K562 (cell line): ENCODE data around the gene MYH11. TPM values are rescaled to one million over a fixed set of nuclear protein-coding genes. Genes with fewer than 3 reads are reported as not detected.
A peak's percentile ranks its signal among the peaks of the same experiment; 100 is the strongest.

ENCODE experiments used
- ATAC-seq: fragments of 200-7000 bp; cut with Tn5 transposase; 3 replicates; pipeline ENCODE4 v1.9.1; 2020; ENCODE audit warnings: moderate library complexity
- BruUV-seq: library from RNA; stranded (reverse); fragments of 400-500 nt; replicated peaks from 2 replicates; lab custom pipeline; 2021; lab: Mats Ljungman, UMichigan
- CTCF ChIA-PET: fragments of 300-600 bp; formaldehyde crosslinking; extraction: SDS; loops from one replicate; lab custom pipeline; 2021; ENCODE audit warnings: low intra/inter-chr PET ratio; lab: Yijun Ruan, JAX
- POLR2A ChIA-PET: fragments of 300-600, 350-650 bp; sonication (Branson Sonifier 250); formaldehyde crosslinking; extraction: SDS; loops from one replicate; lab custom pipeline; 2021; ENCODE audit warnings: antibody characterized with exemption, inconsistent platforms; lab: Yijun Ruan, JAX
- DNase-seq, 4 experiments: peaks; one replicate each; pipeline versions ENCODE4 v3.0.0 to v3.0.0-alpha.2; 2011 to 2018; ENCODE audit warnings: low spot score in 3 of 4, mixed read lengths in 3 of 4; ENCODE audit errors: extremely low read depth in 1 of 4
- FAIRE-seq: peaks from 2 replicates; lab custom pipeline; 2011; peaks lifted over from hg19 to GRCh38; lab: Jason Lieb, UNC
- H2AFZ ChIP-seq: 2 replicates; pipeline ENCODE4 v1.6.0; 2011; ENCODE audit warnings: low read depth, low read length, control low read depth, inconsistent platforms
- H3K27ac ChIP-seq: fragments of 200-600 bp; 3 replicates; pipeline ENCODE4 v1.8.0; 2011; ENCODE audit warnings: low read depth, mild to moderate bottlenecking, control low read depth, inconsistent platforms, low read length, moderate library complexity, mixed read lengths; ENCODE audit errors: extremely low read depth
- H3K27me3 ChIP-seq, 2 experiments: fragments of 300-600 bp in 1 of 2; 2 replicates in 1 of 2; 3 replicates in 1 of 2; pipeline versions ENCODE4 v1.6.0 to v1.8.0; 2011; ENCODE audit warnings: inconsistent platforms in 2 of 2, low read length in 2 of 2, mild to moderate bottlenecking in 1 of 2, mixed read lengths in 1 of 2, moderate library complexity in 1 of 2; ENCODE audit not compliant: control insufficient read depth in 2 of 2, insufficient read depth in 2 of 2
- H3K36me3 ChIP-seq: fragments of 300-600 bp; 3 replicates; pipeline ENCODE4 v1.8.0; 2011; ENCODE audit warnings: mild to moderate bottlenecking, low read length, inconsistent platforms; ENCODE audit not compliant: control insufficient read depth, insufficient read depth
- H3K4me1 ChIP-seq, 2 experiments: fragments of 200-600 bp in 1 of 2; replicated peaks in 1 of 2; 2 replicates in 1 of 2; 3 replicates in 1 of 2; pipeline versions ENCODE4 v1.5.1 to v1.8.0; 2011; ENCODE audit warnings: inconsistent platforms in 2 of 2, low read length in 2 of 2, mild to moderate bottlenecking in 1 of 2, mixed read lengths in 1 of 2, moderate library complexity in 1 of 2; ENCODE audit not compliant: control insufficient read depth in 2 of 2, insufficient read depth in 2 of 2
- H3K4me2 ChIP-seq: 2 replicates; pipeline ENCODE4 v1.6.1; 2011; ENCODE audit warnings: low read length, control low read depth, inconsistent platforms, mixed read lengths; ENCODE audit not compliant: insufficient read depth
- H3K4me3 ChIP-seq: fragments of 200-600 bp; sonication (generic), shearing (Covaris generic); 2 replicates; pipeline ENCODE4 v1.5.1; 2016; ENCODE audit warnings: control low read depth, inconsistent platforms
- H3K79me2 ChIP-seq: fragments of 200-600 bp; 3 replicates; pipeline ENCODE4 v1.8.0; 2011; ENCODE audit warnings: low read length, inconsistent platforms; ENCODE audit not compliant: control insufficient read depth, insufficient read depth
- H3K9ac ChIP-seq, 2 experiments: 2 replicates each; pipeline versions ENCODE4 v1.6.0 to v1.6.1; 2011; ENCODE audit warnings: low read depth in 2 of 2, low read length in 2 of 2, control low read depth in 1 of 2, inconsistent platforms in 1 of 2, mild to moderate bottlenecking in 1 of 2, mixed read lengths in 1 of 2; ENCODE audit not compliant: insufficient read depth in 1 of 2
- H3K9me1 ChIP-seq: one replicate; pipeline ENCODE4 v1.6.0; 2011; ENCODE audit warnings: inconsistent platforms, mild to moderate bottlenecking, low read length, moderate library complexity; ENCODE audit not compliant: control insufficient read depth, insufficient read depth
- H3K9me3 ChIP-seq: replicated peaks from 2 replicates; pipeline ENCODE4 v1.5.1; 2011; ENCODE audit warnings: low read depth, low read length, inconsistent platforms; ENCODE audit not compliant: control insufficient read depth, insufficient read depth
- H4K20me1 ChIP-seq: replicated peaks from 2 replicates; pipeline ENCODE4 v1.6.1; 2011; ENCODE audit warnings: low read length, inconsistent platforms, mixed read lengths; ENCODE audit not compliant: control insufficient read depth, insufficient read depth
- YBX1 ChIP-seq: fragments of 450-650 bp; IDR thresholded peaks from 2 replicates; pipeline ENCODE4 v1.7.1; 2016; ENCODE audit warnings: mild to moderate bottlenecking
- YY1 ChIP-seq, 3 experiments: IDR thresholded peaks; 2 replicates each; pipeline ENCODE4 v1.6.1; 2011; ENCODE audit warnings: low read length in 2 of 3, mild to moderate bottlenecking in 2 of 3, moderate library complexity in 2 of 3, borderline replicate concordance in 1 of 3, control low read depth in 1 of 3, low read depth in 1 of 3; ENCODE audit not compliant: insufficient read depth in 3 of 3, insufficient replicate concordance in 2 of 3, control insufficient read depth in 1 of 3, insufficient read length in 1 of 3; ENCODE audit errors: extremely low read depth in 1 of 3
- ZNF354B ChIP-seq: fragments of 250-450 bp; sonication (Bioruptor Pico); IDR thresholded peaks from 2 replicates; pipeline ENCODE4 v1.4.0; 2020
- WGBS: fragments of 100-300 bp; shearing (Covaris generic); methylation state at CpG from one replicate; pipeline ENCODE4 v1.1.6; 2016; ENCODE audit warnings: low coverage, mixed read lengths; ENCODE audit not compliant: insufficient coverage; ENCODE audit errors: missing lambda C conversion rate; 5-methylcytosine and 5-hydroxymethylcytosine counted together
- in situ Hi-C: fragments of 300-500 bp; cut with MboI; formaldehyde crosslinking; loops from 4 replicates; pipeline ENCODE4 v1.15.0; 2018; ENCODE audit warnings: inconsistent platforms, mixed read lengths
- intact Hi-C: fragments of 100-400 bp; cut with micrococcal nuclease; formaldehyde crosslinking; loops from 2 replicates; pipeline ENCODE4 v1.14.2; 2022
- polyA plus RNA-seq, 8 experiments: library from polyadenylated mRNA; depleted of rRNA in 4 of 8; stranded (reverse) in 5 of 8; unstranded in 3 of 8; fragments of >200 nt; fragmentation: Nextera tagmentation in 2 of 8; fragmentation: Illumina TruSeq in 1 of 8; extraction: Ambion mirVana in 2 of 8; extraction: Trizol in 1 of 8; gene quantifications; 2 replicates each; pipeline versions ENCODE4 v1.2.1 to v1.2.3, GENCODE V29; 2011 to 2014; ENCODE audit warnings: inconsistent platforms in 1 of 8, missing spikeins in 1 of 8
- total RNA-seq, 7 experiments: library from RNA; depleted of rRNA in 6 of 7; stranded (reverse); fragments of >200 nt in 6 of 7; fragmentation: Illumina TruSeq in 2 of 7; extraction: Trizol in 2 of 7; gene quantifications; 2 replicates each; pipeline versions ENCODE4 v1.2.1 to v1.2.3, GENCODE V29; 2011 to 2021; ENCODE audit warnings: low replicate concordance in 1 of 7
- TF ChIP-seq, protein P1 (sequence below): sonication (generic); formaldehyde crosslinking; IDR thresholded peaks from 2 replicates; pipeline ENCODE4 v1.9.0; 2022; ENCODE audit warnings: mild to moderate bottlenecking, missing genetic modification reagents
- TF ChIP-seq, protein P2 (sequence below): sonication (generic); formaldehyde crosslinking; IDR thresholded peaks from 2 replicates; pipeline ENCODE4 v1.8.0; 2022; ENCODE audit warnings: mild to moderate bottlenecking, missing genetic modification reagents, borderline replicate concordance

The MYH11 gene
- total and polyA plus RNA-seq, 9 of the 15 experiments (the other 6 are each of a cell fraction or from before 2014, with no cell fraction given) = 0.05 to 0.47 (median 0.08) TPM; not detected in 5

DNA sequence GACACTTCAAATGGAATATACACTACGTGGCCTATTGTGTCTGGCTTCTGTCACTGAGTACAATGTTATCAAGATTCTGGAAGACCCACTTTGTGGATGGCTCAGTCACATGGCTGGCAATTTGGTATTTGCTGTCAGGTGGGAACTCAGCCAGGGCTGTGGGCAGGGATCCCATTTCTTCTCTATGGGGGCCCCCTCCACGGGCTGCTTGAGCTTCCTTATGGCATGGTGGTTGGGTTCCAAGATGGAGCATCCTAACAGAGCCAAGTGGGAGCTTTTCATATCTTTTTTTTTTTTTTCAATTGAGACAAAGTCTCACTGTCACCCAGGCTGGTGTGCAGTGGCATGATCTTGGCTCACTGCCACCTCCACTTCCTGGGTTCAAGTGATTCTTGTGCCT is 49.6 kb upstream of the MYH11 start:
- BruUV-seq = no TSS peak
- H3K4me2 ChIP-seq = no peak overlapping the region
- in situ Hi-C loops = no loop called here
- ChIA-PET POLR2A (interaction anchor here (1.8 kb wide), 1 partner anchor 18 kb away, joined by 12 read pairs; the partner anchor contains the start of gene CEP20), CTCF (no interaction called here)
- H3K9me1 ChIP-seq = no peaks in the 10 kb centered on the region
- no peaks in the 10 kb centered on the region for H4K20me1 ChIP-seq
- H3K79me2 ChIP-seq = no peaks in the 10 kb centered on the region
- no peaks in the 10 kb centered on the region for H3K36me3 ChIP-seq
- no peaks in the 10 kb centered on the region for H3K27me3 ChIP-seq
- DNase-seq (no peak), FAIRE-seq (no peak), ATAC-seq (no peak)
- intact Hi-C loops = no loop called here
- H3K9me3 ChIP-seq = no peaks in the 10 kb centered on the region
- 35% methylated on average over 2 of the region's 2 CpGs for WGBS
- no peak overlapping the region for H2AFZ ChIP-seq
- TF ChIP-seq ZNF354B = no peak
- TF ChIP-seq, protein P1, sequence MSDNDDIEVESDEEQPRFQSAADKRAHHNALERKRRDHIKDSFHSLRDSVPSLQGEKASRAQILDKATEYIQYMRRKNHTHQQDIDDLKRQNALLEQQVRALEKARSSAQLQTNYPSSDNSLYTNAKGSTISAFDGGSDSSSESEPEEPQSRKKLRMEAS = no peak
- no peak for TF ChIP-seq YBX1
- TF ChIP-seq, protein P2, sequence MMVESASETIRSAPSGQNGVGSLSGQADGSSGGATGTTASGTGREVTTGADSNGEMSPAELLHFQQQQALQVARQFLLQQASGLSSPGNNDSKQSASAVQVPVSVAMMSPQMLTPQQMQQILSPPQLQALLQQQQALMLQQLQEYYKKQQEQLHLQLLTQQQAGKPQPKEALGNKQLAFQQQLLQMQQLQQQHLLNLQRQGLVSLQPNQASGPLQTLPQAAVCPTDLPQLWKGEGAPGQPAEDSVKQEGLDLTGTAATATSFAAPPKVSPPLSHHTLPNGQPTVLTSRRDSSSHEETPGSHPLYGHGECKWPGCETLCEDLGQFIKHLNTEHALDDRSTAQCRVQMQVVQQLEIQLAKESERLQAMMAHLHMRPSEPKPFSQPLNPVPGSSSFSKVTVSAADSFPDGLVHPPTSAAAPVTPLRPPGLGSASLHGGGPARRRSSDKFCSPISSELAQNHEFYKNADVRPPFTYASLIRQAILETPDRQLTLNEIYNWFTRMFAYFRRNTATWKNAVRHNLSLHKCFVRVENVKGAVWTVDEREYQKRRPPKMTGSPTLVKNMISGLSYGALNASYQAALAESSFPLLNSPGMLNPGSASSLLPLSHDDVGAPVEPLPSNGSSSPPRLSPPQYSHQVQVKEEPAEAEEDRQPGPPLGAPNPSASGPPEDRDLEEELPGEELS (CRISPR knock-in tag) = no peak
- peak in 1 of 3 experiments; percentile 54 for TF ChIP-seq YY1 (IDR thresholded peaks at IDR 0.05; ENCODE audit: borderline replicate concordance in 1 of 3, control insufficient read depth in 1 of 3, extremely low read depth in 1 of 3, insufficient read depth in 3 of 3, insufficient read length in 1 of 3, insufficient replicate concordance in 2 of 3, low read depth in 1 of 3, low read length in 2 of 3)
- H3K4me1 ChIP-seq = no peaks in the 10 kb centered on the region; a peak in 1 of 5 replicates
- H3K27ac ChIP-seq = no peak overlapping the region
- H3K4me3 ChIP-seq = no peak overlapping the region
- no peak overlapping the region for H3K9ac ChIP-seq
